K562 (cell line): ENCODE measurements around the gene WIPF2. TPM values are rescaled to one million over a fixed set of nuclear protein-coding genes. Genes with fewer than 3 reads are reported as not detected.

Experiments
- BRD4 ChIP-seq: fragments of 200-600 bp; sonication (generic); IDR thresholded peaks from 2 replicates; pipeline ENCODE4 v1.6.1; 2017; ENCODE audit warnings: inconsistent platforms
- ETS2 ChIP-seq: IDR thresholded peaks from 2 replicates; pipeline ENCODE4 v1.6.1; 2016; ENCODE audit warnings: borderline replicate concordance, missing genetic modification characterization, mild to moderate bottlenecking, moderate library complexity, missing compliant biosample characterization; ENCODE audit not compliant: poor library complexity, severe bottlenecking
- MGA ChIP-seq: fragments of 450-650 bp; IDR thresholded peaks from 2 replicates; pipeline ENCODE4 v1.6.1; 2016; ENCODE audit warnings: mild to moderate bottlenecking, moderate library complexity
- TAF7 ChIP-seq: fragments of 450-650 bp; IDR thresholded peaks from 2 replicates; pipeline ENCODE4 v1.6.1; 2016; ENCODE audit warnings: missing genetic modification characterization, missing compliant biosample characterization
- polyA plus RNA-seq, 8 experiments: library from polyadenylated mRNA; depleted of rRNA in 4 of 8; stranded (reverse) in 5 of 8; unstranded in 3 of 8; fragments of >200 nt; fragmentation: Nextera tagmentation in 2 of 8; fragmentation: Illumina TruSeq in 1 of 8; extraction: Ambion mirVana in 2 of 8; extraction: Trizol in 1 of 8; gene quantifications; 2 replicates each; pipeline versions ENCODE4 v1.2.1 to v1.2.3, GENCODE V29; 2011 to 2014; ENCODE audit warnings: inconsistent platforms in 1 of 8, missing spikeins in 1 of 8
- total RNA-seq, 7 experiments: library from RNA; depleted of rRNA in 6 of 7; stranded (reverse); fragments of >200 nt in 6 of 7; fragmentation: Illumina TruSeq in 2 of 7; extraction: Trizol in 2 of 7; gene quantifications; 2 replicates each; pipeline versions ENCODE4 v1.2.1 to v1.2.3, GENCODE V29; 2011 to 2021; ENCODE audit warnings: low replicate concordance in 1 of 7

WIPF2 gene
- total and polyA plus RNA-seq, 9 of the 15 experiments (the other 6 are each of a cell fraction or from before 2014, with no cell fraction given), result 3.6 to 15.0 (median 5.3) TPM

GRCh38 chr17:40295488-40296436 is 76.7 kb downstream of the WIPF2 start (continued):
- no peak for TF ChIP-seq MGA
- TF ChIP-seq TAF7 (tag), result no peak
- TF ChIP-seq BRD4, result no peak
- TF ChIP-seq ETS2 (tag), result no peak
- TF ChIP-seq, all 486 proteins: peak for 0
